ENCODE measurements around the gene KLHL13. TPM values are rescaled to one million over a fixed set of nuclear protein-coding genes. Genes with fewer than 3 reads are reported as not detected.

The KLHL13 gene
- total and polyA plus RNA-seq, 2 of the 8 experiments (the other 6 are each of a cell fraction or from before 2014, with no cell fraction given) = 6.4 to 12.8 TPM

DNA sequence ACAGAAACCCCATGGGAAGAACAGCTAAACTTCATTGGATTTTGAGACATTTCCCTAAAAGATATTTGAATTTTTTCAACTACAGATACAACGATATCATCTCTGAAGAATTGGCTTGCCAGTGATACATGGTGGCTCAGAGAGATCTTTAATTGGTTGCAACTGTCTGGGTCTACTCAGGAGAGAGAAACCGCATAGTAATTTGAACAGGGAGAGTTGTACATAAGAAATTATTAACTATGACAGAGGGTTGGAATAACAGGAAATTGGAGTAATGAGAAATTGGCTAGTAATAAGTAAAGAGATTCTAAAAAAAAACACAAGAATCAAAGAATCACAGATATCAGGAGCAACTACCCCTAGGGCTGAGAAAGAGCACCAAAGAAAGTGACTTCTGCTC lies 118.4 kb downstream of the KLHL13 start:
- Histone ChIP-seq H3K4me1 (replicated peaks in 1 of 4; ENCODE audit: control insufficient read depth in 3 of 4, insufficient read depth in 4 of 4, low read length in 3 of 4) (no peaks in the 10 kb centered on the region), H3K9ac (replicated peaks in 1 of 4; ENCODE audit: extremely low read depth in 1 of 4, low read depth in 3 of 4, low read length in 3 of 4) (no peak overlapping the region), H3K9me3 (ENCODE audit: insufficient read depth in 2 of 2, low read depth in 1 of 2, low read length in 1 of 2) (no peaks in the 10 kb centered on the region), H3K27me3 (replicated peaks in 1 of 4; ENCODE audit: control insufficient read depth in 3 of 4, extremely low read depth in 1 of 4, insufficient read depth in 3 of 4, low read length in 3 of 4) (no peaks in the 10 kb centered on the region), H2BK5ac (ENCODE audit: low read depth, low read length) (no peak overlapping the region), H3K23me2 (ENCODE audit: low read depth, low read length) (no peaks in the 10 kb centered on the region), H2BK20ac (ENCODE audit: low read length) (no peak overlapping the region), H3K56ac (replicated peaks; ENCODE audit: insufficient read length, low read depth, low read length) (no peak overlapping the region), H2BK120ac (replicated peaks; ENCODE audit: low read depth, low read length) (no peak overlapping the region), H3K14ac (ENCODE audit: insufficient read length) (no peak overlapping the region), H3K4me2 (ENCODE audit: insufficient read depth in 1 of 2, low read depth in 2 of 2, low read length in 2 of 2) (no peak overlapping the region), H4K91ac (replicated peaks; ENCODE audit: insufficient read length, low read length) (no peak overlapping the region), H4K8ac (ENCODE audit: extremely low read depth, insufficient read depth, low read length) (no peak overlapping the region), H2AK5ac (ENCODE audit: low read depth, low read length) (no peak overlapping the region), H4K5ac (ENCODE audit: insufficient read length, low read depth, low read length) (no peak overlapping the region), H3K23ac (ENCODE audit: insufficient read length) (no peak overlapping the region), H2BK15ac (ENCODE audit: low read length) (no peak overlapping the region), H3K18ac (ENCODE audit: extremely low read depth, low read length) (no peak overlapping the region), H3K4me3 (ENCODE audit: extremely low read depth in 1 of 4, insufficient read depth in 2 of 4, low read depth in 3 of 4, low read length in 4 of 4) (no peak overlapping the region), H2BK12ac (ENCODE audit: low read depth, low read length) (no peak overlapping the region), H3K79me1 (ENCODE audit: low read depth, low read length) (no peaks in the 10 kb centered on the region), H3K4ac (replicated peaks; ENCODE audit: insufficient read length, low read depth, low read length) (no peak overlapping the region), H3K36me3 (ENCODE audit: control insufficient read depth in 2 of 4, insufficient read depth in 4 of 4, low read length in 3 of 4) (no peaks in the 10 kb centered on the region), H2AFZ (ENCODE audit: low read length) (no peak overlapping the region), H3K27ac (ENCODE audit: low read depth, low read length) (no peak overlapping the region), H4K20me1 (replicated peaks in 1 of 2; ENCODE audit: control insufficient read depth in 1 of 2, insufficient read depth in 2 of 2, low read length in 2 of 2) (no peaks in the 10 kb centered on the region), H3K79me2 (ENCODE audit: control insufficient read depth in 1 of 2, insufficient read depth in 2 of 2, low read length in 2 of 2) (no peaks in the 10 kb centered on the region)
- DNase-seq (ENCODE audit: low read depth in 1 of 2, low spot score in 2 of 2) (no peak), FAIRE-seq (no peak)
- ChIA-PET CTCF (ENCODE audit: partially characterized antibody) (interaction anchor here (0.6 to 0.7 kb wide), 3 partner anchors 256 to 772 kb away, joined by 3 to 4 read pairs (median 3); no protein-coding TSS in a partner anchor), POLR2A (ENCODE audit: partially characterized antibody) (no interaction called here)
- 91% methylated on average over 2 of the region's 2 CpGs; no CpG with 5 or more reads in 1 of the 2 experiments for WGBS, 2 experiments (ENCODE audit: extremely low coverage in 1 of 2, insufficient coverage in 1 of 2, insufficient read length in 1 of 2, insufficient replicate concordance in 2 of 2, low coverage in 1 of 2, low lambda C conversion rate in 2 of 2, missing lambda C conversion rate in 1 of 2)
- TF ChIP-seq RAD21 (IDR thresholded peaks at IDR 0.05 in 1 of 2, conservative IDR thresholded peaks at IDR 0.05 in 1 of 2; ENCODE audit: low read depth in 2 of 2, low read length in 2 of 2) (no peak), CHD2 (IDR thresholded peaks at IDR 0.05; ENCODE audit: low read length) (no peak), MAFK (IDR thresholded peaks at IDR 0.05; ENCODE audit: low read depth, low read length) (no peak), POLR2AphosphoS5 (IDR thresholded peaks at IDR 0.05; ENCODE audit: low read depth, low read length) (no peak), POLR2A (IDR thresholded peaks at IDR 0.05; ENCODE audit: control extremely low read depth in 1 of 2, low read depth in 2 of 2, low read length in 2 of 2) (no peak), CTBP2 (IDR thresholded peaks at IDR 0.05; ENCODE audit: borderline replicate concordance, insufficient read depth, insufficient read length, low read length) (no peak), JUN (IDR thresholded peaks at IDR 0.05; ENCODE audit: low read depth, low read length) (no peak), GABPA (IDR thresholded peaks at IDR 0.05; ENCODE audit: borderline replicate concordance, insufficient read depth, low read length) (no peak), FOSL1 (IDR thresholded peaks at IDR 0.05; ENCODE audit: insufficient read depth, low read depth, low read length) (no peak)
- TF ChIP-seq, protein P1, sequence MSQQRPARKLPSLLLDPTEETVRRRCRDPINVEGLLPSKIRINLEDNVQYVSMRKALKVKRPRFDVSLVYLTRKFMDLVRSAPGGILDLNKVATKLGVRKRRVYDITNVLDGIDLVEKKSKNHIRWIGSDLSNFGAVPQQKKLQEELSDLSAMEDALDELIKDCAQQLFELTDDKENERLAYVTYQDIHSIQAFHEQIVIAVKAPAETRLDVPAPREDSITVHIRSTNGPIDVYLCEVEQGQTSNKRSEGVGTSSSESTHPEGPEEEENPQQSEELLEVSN (IDR thresholded peaks at IDR 0.05) = no peak
- TF ChIP-seq, protein P2, sequence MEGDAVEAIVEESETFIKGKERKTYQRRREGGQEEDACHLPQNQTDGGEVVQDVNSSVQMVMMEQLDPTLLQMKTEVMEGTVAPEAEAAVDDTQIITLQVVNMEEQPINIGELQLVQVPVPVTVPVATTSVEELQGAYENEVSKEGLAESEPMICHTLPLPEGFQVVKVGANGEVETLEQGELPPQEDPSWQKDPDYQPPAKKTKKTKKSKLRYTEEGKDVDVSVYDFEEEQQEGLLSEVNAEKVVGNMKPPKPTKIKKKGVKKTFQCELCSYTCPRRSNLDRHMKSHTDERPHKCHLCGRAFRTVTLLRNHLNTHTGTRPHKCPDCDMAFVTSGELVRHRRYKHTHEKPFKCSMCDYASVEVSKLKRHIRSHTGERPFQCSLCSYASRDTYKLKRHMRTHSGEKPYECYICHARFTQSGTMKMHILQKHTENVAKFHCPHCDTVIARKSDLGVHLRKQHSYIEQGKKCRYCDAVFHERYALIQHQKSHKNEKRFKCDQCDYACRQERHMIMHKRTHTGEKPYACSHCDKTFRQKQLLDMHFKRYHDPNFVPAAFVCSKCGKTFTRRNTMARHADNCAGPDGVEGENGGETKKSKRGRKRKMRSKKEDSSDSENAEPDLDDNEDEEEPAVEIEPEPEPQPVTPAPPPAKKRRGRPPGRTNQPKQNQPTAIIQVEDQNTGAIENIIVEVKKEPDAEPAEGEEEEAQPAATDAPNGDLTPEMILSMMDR (IDR thresholded peaks at IDR 0.05; ENCODE audit: control extremely low read depth in 1 of 3, insufficient read depth in 1 of 3, low read depth in 1 of 3, low read length in 3 of 3) = no peak

Measured in H1 (cell line).